Thyroid gland (tissue), 4 donors: ENCODE measurements around the gene SP1. TPM values are rescaled to one million over a fixed set of nuclear protein-coding genes. Genes with fewer than 3 reads are reported as not detected.
"Not testable (repeated sequence)": the region's sequence is repeated elsewhere in the genome, so short reads cannot be mapped to it uniquely, and the experiment has no call there.

ENCODE experiments used
- DNase-seq, 2 donors: peaks; one replicate each; pipeline ENCODE4 v3.0.0-alpha.2; 2019
- H3K27ac ChIP-seq, 3 donors: fragments of 200-600 bp; sonication (generic); 1 replicate in 2 of 3; 2 replicates in 1 of 3; pipeline ENCODE4 v1.5.1; 2016 to 2019; ENCODE audit warnings: mild to moderate bottlenecking in 1 of 3, moderate library complexity in 1 of 3
- H3K27me3 ChIP-seq: fragments of 200-600 bp; sonication (generic); one replicate; pipeline ENCODE4 v1.5.1; 2019
- H3K36me3 ChIP-seq, 2 donors: fragments of 200-600 bp; sonication (generic); one replicate each; pipeline ENCODE4 v1.5.1; 2016 to 2019
- H3K4me1 ChIP-seq, 2 donors: fragments of 200-600 bp; sonication (generic); one replicate each; pipeline ENCODE4 v1.5.1; 2017 to 2019
- H3K4me3 ChIP-seq, 3 donors: fragments of 200-600 bp; sonication (generic); replicated peaks in 1 of 3; 1 replicate in 2 of 3; 2 replicates in 1 of 3; pipeline ENCODE4 v1.5.1; 2016; ENCODE audit warnings: mild to moderate bottlenecking in 1 of 3
- H3K9me3 ChIP-seq: fragments of 200-600 bp; sonication (generic); one replicate; pipeline ENCODE4 v1.5.1; 2017
- CTCF ChIP-seq, 6 experiments: fragments of 200-600 bp in 3 of 6; fragments of 450-650 bp in 3 of 6; sonication (generic) in 3 of 6; IDR thresholded peaks; one replicate each; pipeline ENCODE4 v1.5.1; 2016 to 2019; ENCODE audit warnings: antibody characterized with exemption in 6 of 6, mild to moderate bottlenecking in 2 of 6, inconsistent platforms in 1 of 6, moderate library complexity in 1 of 6
- POLR2A ChIP-seq, 2 donors: fragments of 450-650 bp; IDR thresholded peaks; one replicate each; pipeline ENCODE4 v1.6.1; 2017; ENCODE audit warnings: antibody characterized with exemption in 2 of 2, mild to moderate bottlenecking in 2 of 2, moderate library complexity in 1 of 2
- WGBS, 2 donors: methylation state at CpG; one replicate each; pipeline ENCODE4 v1.1.5; 2017; 5-methylcytosine and 5-hydroxymethylcytosine counted together
- intact Hi-C: fragments of 100-400 bp; cut with DNase I; formaldehyde crosslinking; loops from one replicate; pipeline ENCODE4 v1.15.1; 2023
- total RNA-seq, 4 donors: library from RNA; depleted of rRNA; stranded (reverse); fragments of >200 nt; gene quantifications; one replicate each; pipeline ENCODE4 v1.2.3, GENCODE V29; 2016

SP1 gene
- total RNA-seq, 4 donors from 2014 or later: 55.9 to 73.1 (median 67.7) TPM

- Histone ChIP-seq H3K36me3 (peaks cover 28 to 38% of the 10 kb centered on the region in 2 donors), H3K9me3 (no peaks in the 10 kb centered on the region), H3K27ac (peak overlapping the region in 1 of 3 donors; percentile 3), H3K27me3 (no peaks in the 10 kb centered on the region), H3K4me3 (no peak overlapping the region), H3K4me1 (peaks cover 0 to 6% of the 10 kb centered on the region in 2 donors)
- TF ChIP-seq POLR2A (IDR thresholded peaks at IDR 0.05): no peak
- no peak for TF ChIP-seq CTCF (IDR thresholded peaks at IDR 0.05)
- WGBS, 2 donors: 75 to 80% methylated on average over 3 of the region's 3 CpGs
- DNase-seq: no peak
- intact Hi-C loops: no loop called here
These were observed 33.7 kb downstream of the SP1 start for GRCh38 chr12:53413485-53414204.

GRCh38 chr12:53414756-53415417 is 34.9 kb downstream of the SP1 start:
- no peak for DNase-seq
- peak overlapping the region in 1 of 3 donors; percentile 1 for H3K27ac ChIP-seq
- H3K9me3 ChIP-seq: no peaks in the 10 kb centered on the region
- H3K4me1 ChIP-seq: peaks cover 0 to 6% of the 10 kb centered on the region in 2 donors
- intact Hi-C loops: no loop called here
- WGBS, 2 donors: 67 to 69% methylated on average over 3 of the region's 3 CpGs
- no peaks in the 10 kb centered on the region for H3K27me3 ChIP-seq
- H3K36me3 ChIP-seq: peaks cover 16 to 26% of the 10 kb centered on the region in 2 donors
- TF ChIP-seq POLR2A (IDR thresholded peaks at IDR 0.05) (no peak), CTCF (IDR thresholded peaks at IDR 0.05) (no peak)
- H3K4me3 ChIP-seq: no peak overlapping the region

GRCh38 chr12:53415752-53416389 is 35.9 kb downstream of the SP1 start:
- DNase-seq, intact Hi-C loops, H3K4me3 ChIP-seq, H3K27me3 ChIP-seq, H3K4me1 ChIP-seq, H3K9me3 ChIP-seq: not testable (repeated sequence)
- Histone ChIP-seq H3K36me3 (peaks cover 6 to 17% of the 10 kb centered on the region in 2 donors), H3K27ac (peak overlapping the region in 1 of 3 donors; percentile 1)
- 65 to 68% methylated on average over 2 of the region's 2 CpGs for WGBS, 2 donors

- H3K36me3 ChIP-seq, H3K9me3 ChIP-seq, H3K4me3 ChIP-seq, intact Hi-C loops, H3K27me3 ChIP-seq, H3K27ac ChIP-seq: not testable (repeated sequence)
- peak in 1 of 2 donors; percentile 11 for DNase-seq
- WGBS, 2 donors: 52 to 63% methylated on average over 9 of the region's 9 CpGs
- peaks cover 0 to 11% of the 10 kb centered on the region in 2 donors for H3K4me1 ChIP-seq
These were observed 37.4 kb downstream of the SP1 start for GRCh38 chr12:53417291-53417816.

- no peak overlapping the region for H3K27ac ChIP-seq
- TF ChIP-seq POLR2A (IDR thresholded peaks at IDR 0.05) (no peak), CTCF (IDR thresholded peaks at IDR 0.05) (no peak)
- H3K36me3 ChIP-seq: peaks cover 0 to 3% of the 10 kb centered on the region in 2 donors
- DNase-seq: no peak
- H3K9me3 ChIP-seq: no peaks in the 10 kb centered on the region
- intact Hi-C loops: no loop called here
- H3K27me3 ChIP-seq: no peaks in the 10 kb centered on the region
- no peak overlapping the region for H3K4me3 ChIP-seq
- peaks cover 0 to 11% of the 10 kb centered on the region in 2 donors for H3K4me1 ChIP-seq
- 90 to 100% methylated on average over 3 of the region's 3 CpGs for WGBS, 2 donors
These were observed 38.2 kb downstream of the SP1 start for GRCh38 chr12:53418221-53418620.
